ENCODE measurements around the gene ZNF451. TPM values are rescaled to one million over a fixed set of nuclear protein-coding genes. Genes with fewer than 3 reads are reported as not detected.
A peak's percentile ranks its signal among the peaks of the same experiment; 100 is the strongest.

Gene ZNF451
- polyA plus RNA-seq (2012; ENCODE audit: insufficient read length, low read depth), result 12.2 TPM

- TF ChIP-seq SIN3A (IDR thresholded peaks at IDR 0.05; ENCODE audit: borderline replicate concordance, insufficient read depth, low read length) (peak; percentile 94), POLR2AphosphoS5 (IDR thresholded peaks at IDR 0.05; ENCODE audit: low read depth, low read length) (peak; percentile 72), TAF1 (IDR thresholded peaks at IDR 0.05; ENCODE audit: borderline replicate concordance, insufficient read depth, low read length) (peak; percentile 57; the same call in 1 of the 2 replicates), FOXP2 (optimal IDR thresholded peaks at IDR 0.05; ENCODE audit: borderline replicate concordance, extremely low read depth, extremely low read length, insufficient read depth) (peak; percentile 52)
- TF ChIP-seq, protein P1, sequence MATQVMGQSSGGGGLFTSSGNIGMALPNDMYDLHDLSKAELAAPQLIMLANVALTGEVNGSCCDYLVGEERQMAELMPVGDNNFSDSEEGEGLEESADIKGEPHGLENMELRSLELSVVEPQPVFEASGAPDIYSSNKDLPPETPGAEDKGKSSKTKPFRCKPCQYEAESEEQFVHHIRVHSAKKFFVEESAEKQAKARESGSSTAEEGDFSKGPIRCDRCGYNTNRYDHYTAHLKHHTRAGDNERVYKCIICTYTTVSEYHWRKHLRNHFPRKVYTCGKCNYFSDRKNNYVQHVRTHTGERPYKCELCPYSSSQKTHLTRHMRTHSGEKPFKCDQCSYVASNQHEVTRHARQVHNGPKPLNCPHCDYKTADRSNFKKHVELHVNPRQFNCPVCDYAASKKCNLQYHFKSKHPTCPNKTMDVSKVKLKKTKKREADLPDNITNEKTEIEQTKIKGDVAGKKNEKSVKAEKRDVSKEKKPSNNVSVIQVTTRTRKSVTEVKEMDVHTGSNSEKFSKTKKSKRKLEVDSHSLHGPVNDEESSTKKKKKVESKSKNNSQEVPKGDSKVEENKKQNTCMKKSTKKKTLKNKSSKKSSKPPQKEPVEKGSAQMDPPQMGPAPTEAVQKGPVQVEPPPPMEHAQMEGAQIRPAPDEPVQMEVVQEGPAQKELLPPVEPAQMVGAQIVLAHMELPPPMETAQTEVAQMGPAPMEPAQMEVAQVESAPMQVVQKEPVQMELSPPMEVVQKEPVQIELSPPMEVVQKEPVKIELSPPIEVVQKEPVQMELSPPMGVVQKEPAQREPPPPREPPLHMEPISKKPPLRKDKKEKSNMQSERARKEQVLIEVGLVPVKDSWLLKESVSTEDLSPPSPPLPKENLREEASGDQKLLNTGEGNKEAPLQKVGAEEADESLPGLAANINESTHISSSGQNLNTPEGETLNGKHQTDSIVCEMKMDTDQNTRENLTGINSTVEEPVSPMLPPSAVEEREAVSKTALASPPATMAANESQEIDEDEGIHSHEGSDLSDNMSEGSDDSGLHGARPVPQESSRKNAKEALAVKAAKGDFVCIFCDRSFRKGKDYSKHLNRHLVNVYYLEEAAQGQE (IDR thresholded peaks at IDR 0.05; ENCODE audit: insufficient read depth in 1 of 2, low read depth in 2 of 2, low read length in 2 of 2), result no peak
These were observed at the start of gene ZNF451 for GRCh38 chr6:57089687-57090457. ZNF451 (plus strand) TSS chr6:57090188; CDS start chr6:57090254, 66 bp downstream.

GRCh38 chr6:57044568-57044967 lies 45.4 kb upstream of the ZNF451 start:
- TF ChIP-seq SIN3A (IDR thresholded peaks at IDR 0.05; ENCODE audit: borderline replicate concordance, insufficient read depth, low read length) (no peak), FOXP2 (optimal IDR thresholded peaks at IDR 0.05; ENCODE audit: borderline replicate concordance, extremely low read depth, extremely low read length, insufficient read depth) (no peak), POLR2AphosphoS5 (IDR thresholded peaks at IDR 0.05; ENCODE audit: low read depth, low read length) (no peak), TAF1 (IDR thresholded peaks at IDR 0.05; ENCODE audit: borderline replicate concordance, insufficient read depth, low read length) (no peak)
- TF ChIP-seq, protein P1 (IDR thresholded peaks at IDR 0.05; ENCODE audit: insufficient read depth in 1 of 2, low read depth in 2 of 2, low read length in 2 of 2), result no peak

DNA sequence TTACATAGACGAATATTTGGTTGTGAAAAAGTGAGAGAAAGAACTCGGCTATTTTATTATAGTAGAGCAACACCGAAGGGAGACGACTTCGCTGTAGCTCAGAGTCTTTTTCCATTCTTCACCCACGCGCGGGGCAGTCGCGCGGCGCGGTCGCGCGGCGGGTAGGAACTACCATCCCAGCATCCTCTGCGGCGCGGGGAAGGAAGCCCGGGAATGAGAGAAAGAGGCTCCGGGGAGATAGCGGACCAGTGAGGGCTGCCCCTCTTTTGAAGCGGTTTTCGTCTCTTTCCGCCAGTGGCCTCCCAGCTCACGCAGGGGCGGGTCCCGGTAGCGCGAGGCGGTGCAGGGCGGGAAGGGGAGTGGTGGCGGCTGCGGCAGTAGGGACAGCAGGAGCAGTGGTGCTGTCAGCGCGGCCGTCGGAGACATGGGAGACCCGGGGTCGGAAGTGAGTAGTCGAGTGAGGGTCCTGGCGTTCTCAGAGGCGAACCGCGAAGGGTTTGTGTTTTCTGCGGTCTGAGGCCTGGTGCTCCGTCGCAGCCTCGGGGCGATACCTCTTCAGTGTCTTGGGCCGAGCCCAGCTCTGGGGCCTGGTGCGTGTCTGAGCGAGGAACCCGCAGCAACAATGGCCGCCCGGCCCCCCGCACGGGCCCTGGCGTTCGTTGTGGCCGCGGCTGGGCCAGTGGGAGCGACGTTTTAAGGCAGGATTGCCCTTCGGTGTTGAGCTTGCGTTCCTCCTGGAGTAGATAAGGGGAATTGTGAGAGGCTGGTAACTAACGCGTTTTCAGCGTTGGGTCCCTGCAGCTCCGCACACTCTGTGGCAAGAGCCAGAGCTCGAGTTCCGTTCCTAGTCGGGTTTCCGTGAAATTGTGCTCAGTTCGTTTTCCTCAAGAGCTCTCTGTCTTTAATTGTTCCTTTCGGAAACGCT lies 43.4 kb upstream of the ZNF451 start, which contains the start of gene KIAA1586:
TSS of gene KIAA1586 (plus strand) at position 362 of the 925 bp plus-strand sequence. CDS start at position 425, 63 bp downstream.
- peak; percentile 63; the same call in 1 of the 2 replicates for TF ChIP-seq POLR2AphosphoS5 (IDR thresholded peaks at IDR 0.05; ENCODE audit: low read depth, low read length)
- peak; percentile 61; the same call in 1 of the 2 replicates for TF ChIP-seq TAF1 (IDR thresholded peaks at IDR 0.05; ENCODE audit: borderline replicate concordance, insufficient read depth, low read length)

- TF ChIP-seq POLR2AphosphoS5 (IDR thresholded peaks at IDR 0.05; ENCODE audit: low read depth, low read length), result no peak
- TF ChIP-seq TAF1 (IDR thresholded peaks at IDR 0.05; ENCODE audit: borderline replicate concordance, insufficient read depth, low read length), result no peak
- no peak for TF ChIP-seq FOXP2 (optimal IDR thresholded peaks at IDR 0.05; ENCODE audit: borderline replicate concordance, extremely low read depth, extremely low read length, insufficient read depth)
- TF ChIP-seq SIN3A (IDR thresholded peaks at IDR 0.05; ENCODE audit: borderline replicate concordance, insufficient read depth, low read length), result no peak
- TF ChIP-seq, protein P1 (IDR thresholded peaks at IDR 0.05; ENCODE audit: insufficient read depth in 1 of 2, low read depth in 2 of 2, low read length in 2 of 2), result no peak
These were observed 41.4 kb upstream of the ZNF451 start for GRCh38 chr6:57048577-57048976.

GRCh38 chr6:57063847-57064246 lies 26.1 kb upstream of the ZNF451 start:
- TF ChIP-seq POLR2AphosphoS5 (IDR thresholded peaks at IDR 0.05; ENCODE audit: low read depth, low read length) (no peak), FOXP2 (optimal IDR thresholded peaks at IDR 0.05; ENCODE audit: borderline replicate concordance, extremely low read depth, extremely low read length, insufficient read depth) (no peak), TAF1 (IDR thresholded peaks at IDR 0.05; ENCODE audit: borderline replicate concordance, insufficient read depth, low read length) (no peak)
- TF ChIP-seq, protein P1 (IDR thresholded peaks at IDR 0.05; ENCODE audit: insufficient read depth in 1 of 2, low read depth in 2 of 2, low read length in 2 of 2), result no peak

Measured in PFSK-1 (cell line).